ENCODE measurements around the gene STRN. TPM values are rescaled to one million over a fixed set of nuclear protein-coding genes. Genes with fewer than 3 reads are reported as not detected.
A peak's percentile ranks its signal among the peaks of the same experiment; 100 is the strongest.

The STRN gene, protein sequence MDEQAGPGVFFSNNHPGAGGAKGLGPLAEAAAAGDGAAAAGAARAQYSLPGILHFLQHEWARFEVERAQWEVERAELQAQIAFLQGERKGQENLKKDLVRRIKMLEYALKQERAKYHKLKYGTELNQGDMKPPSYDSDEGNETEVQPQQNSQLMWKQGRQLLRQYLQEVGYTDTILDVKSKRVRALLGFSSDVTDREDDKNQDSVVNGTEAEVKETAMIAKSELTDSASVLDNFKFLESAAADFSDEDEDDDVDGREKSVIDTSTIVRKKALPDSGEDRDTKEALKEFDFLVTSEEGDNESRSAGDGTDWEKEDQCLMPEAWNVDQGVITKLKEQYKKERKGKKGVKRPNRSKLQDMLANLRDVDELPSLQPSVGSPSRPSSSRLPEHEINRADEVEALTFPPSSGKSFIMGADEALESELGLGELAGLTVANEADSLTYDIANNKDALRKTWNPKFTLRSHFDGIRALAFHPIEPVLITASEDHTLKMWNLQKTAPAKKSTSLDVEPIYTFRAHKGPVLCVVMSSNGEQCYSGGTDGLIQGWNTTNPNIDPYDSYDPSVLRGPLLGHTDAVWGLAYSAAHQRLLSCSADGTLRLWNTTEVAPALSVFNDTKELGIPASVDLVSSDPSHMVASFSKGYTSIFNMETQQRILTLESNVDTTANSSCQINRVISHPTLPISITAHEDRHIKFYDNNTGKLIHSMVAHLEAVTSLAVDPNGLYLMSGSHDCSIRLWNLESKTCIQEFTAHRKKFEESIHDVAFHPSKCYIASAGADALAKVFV
- total RNA-seq, result 10 to 100 TPM; 27.8 to 31.5 (median 28.6) TPM
- total RNA-seq (2013), result 29.8 TPM
- 25.1 to 93.3 (median 64.3) reads per million in 29 experiments for total RNA-seq

DNA sequence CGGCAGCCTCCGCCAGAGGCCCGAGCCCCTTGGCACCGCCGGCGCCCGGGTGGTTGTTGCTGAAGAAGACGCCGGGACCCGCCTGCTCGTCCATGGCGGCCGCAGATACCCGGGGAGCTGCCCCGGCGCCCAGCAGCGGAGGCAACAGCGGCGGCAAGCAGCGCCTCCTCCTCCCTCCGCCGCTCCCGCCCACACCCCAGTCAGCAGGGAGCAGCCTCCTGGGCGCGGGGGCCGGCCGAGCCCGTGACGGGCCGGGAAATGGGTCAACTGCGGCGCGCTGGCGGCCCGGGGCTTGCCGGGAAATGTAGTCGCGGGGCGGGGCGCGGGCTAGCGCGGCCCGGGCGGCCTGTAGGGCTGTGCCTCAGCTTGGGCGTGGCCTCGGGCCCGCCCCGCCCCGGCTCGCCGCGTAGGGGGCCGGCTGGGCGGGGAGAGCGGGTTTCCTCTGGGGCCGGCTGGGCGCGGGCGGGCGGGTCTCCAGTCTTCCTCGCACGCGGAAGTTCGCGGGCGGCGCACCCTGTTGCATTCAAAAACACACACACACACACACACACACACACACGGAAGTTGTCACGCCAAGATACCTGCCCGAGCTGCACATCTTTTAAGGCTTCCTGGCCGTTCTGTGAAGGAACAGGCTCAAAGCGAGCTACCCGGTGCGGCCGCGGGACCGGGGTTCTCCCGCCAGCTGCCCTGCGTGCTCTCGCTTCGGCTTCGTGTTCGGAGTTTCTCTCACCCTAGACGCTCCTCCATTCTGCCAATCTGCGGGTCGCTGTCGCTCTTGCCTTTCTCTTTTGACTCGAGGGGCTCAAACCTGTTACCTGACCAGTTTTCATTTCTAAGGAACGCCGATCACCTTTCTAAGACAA, at the start of gene STRN:
TSS of gene STRN (minus strand) at position 167 of the 866 bp plus-strand sequence. CDS start at position 94, 73 bp downstream.
- Histone ChIP-seq H3K27me3 (replicated peaks in 1 of 2; ENCODE audit: control insufficient read depth in 2 of 2, extremely low read depth in 1 of 2, insufficient read depth in 2 of 2, low read length in 1 of 2) (no peaks in the 10 kb centered on the region), H3K4me1 (ENCODE audit: control insufficient read depth in 1 of 2, extremely low read depth in 1 of 2, insufficient read depth in 2 of 2, low read length in 2 of 2) (peaks cover 11 to 18% of the 10 kb centered on the region in 2 experiments), H3K36me3 (ENCODE audit: control insufficient read depth in 2 of 2, extremely low read depth in 1 of 2, insufficient read depth in 1 of 2, low read length in 1 of 2) (no peaks in the 10 kb centered on the region), H3K4me3 (ENCODE audit: control insufficient read depth in 1 of 2, extremely low read depth in 1 of 2, low read length in 1 of 2) (peak within 1 kb of the TSS; percentile 70 to 80), H3K9me3 (no peaks in the 10 kb centered on the region), H3K27ac (ENCODE audit: low read length) (peak within 1 kb of the TSS; percentile 79)
- peak within 1 kb of the TSS; percentile 99 for H3K27ac Mint-ChIP-seq
- peaks cover 4% of the 10 kb centered on the region for H3K36me3 Mint-ChIP-seq
- peak within 1 kb of the TSS; percentile 93 to 99 (median 95) for H3K4me3 Mint-ChIP-seq
- POLR2A ChIA-PET, result interaction anchor here in 1 of 2 donors (0.6 to 0.7 kb wide), 2 partner anchors 24 to 704 kb away, joined by 4 to 7 read pairs; no protein-coding TSS in a partner anchor
- no peaks in the 10 kb centered on the region for H3K9me3 Mint-ChIP-seq
- ATAC-seq (replicated peaks in 1 of 4) (peak; percentile 90 to 95 (median 92)), DNase-seq (peak; percentile 95 to 99 (median 97))
- no peaks in the 10 kb centered on the region for H3K27me3 Mint-ChIP-seq
- CTCF ChIA-PET, result interaction anchor here in 1 of 2 donors (0.6 kb wide), 1 partner anchor 1774 kb away, joined by 5 read pairs; no protein-coding TSS in a partner anchor
- peaks cover 51 to 57% (median 52%) of the 10 kb centered on the region in 3 donors for H3K4me1 Mint-ChIP-seq
- under 1% methylated on average over 80 of the region's 91 CpGs for WGBS (ENCODE audit: insufficient coverage)

DNA sequence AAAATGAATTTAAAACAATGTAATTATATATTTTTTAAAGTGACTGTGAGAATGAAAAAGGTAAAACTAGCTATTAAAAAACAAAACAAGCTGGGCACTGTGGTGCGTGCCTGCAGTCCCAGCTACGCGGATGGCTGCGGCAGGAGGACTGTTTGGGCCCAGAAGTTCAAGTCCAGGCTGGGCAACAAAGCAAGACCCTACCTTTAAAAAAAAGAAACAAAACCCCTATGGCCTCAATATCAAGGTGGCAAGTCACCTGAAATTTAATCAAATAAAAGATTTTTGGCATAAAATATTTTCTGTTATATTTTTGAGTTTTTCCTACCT, 46.9 kb upstream of the STRN start:
- WGBS (ENCODE audit: insufficient coverage), result no CpG with 5 or more reads among the region's 4 CpGs
- H3K4me3 Mint-ChIP-seq, result peak overlapping the region in 1 of 3 donors; percentile 54
- Histone ChIP-seq H3K9me3 (no peaks in the 10 kb centered on the region), H3K36me3 (ENCODE audit: control insufficient read depth in 2 of 2, extremely low read depth in 1 of 2, insufficient read depth in 1 of 2, low read length in 1 of 2) (peaks cover 11 to 65% of the 10 kb centered on the region in 2 donors), H3K4me1 (ENCODE audit: control insufficient read depth in 1 of 2, extremely low read depth in 1 of 2, insufficient read depth in 2 of 2, low read length in 2 of 2) (no peaks in the 10 kb centered on the region), H3K27ac (ENCODE audit: low read length) (no peak overlapping the region), H3K4me3 (ENCODE audit: control insufficient read depth in 1 of 2, extremely low read depth in 1 of 2, low read length in 1 of 2) (no peak overlapping the region), H3K27me3 (replicated peaks in 1 of 2; ENCODE audit: control insufficient read depth in 2 of 2, extremely low read depth in 1 of 2, insufficient read depth in 2 of 2, low read length in 1 of 2) (no peaks in the 10 kb centered on the region)
- H3K9me3 Mint-ChIP-seq, result no peaks in the 10 kb centered on the region
- POLR2A ChIA-PET, result no interaction called here
- DNase-seq, result no peak
- CTCF ChIA-PET, result interaction anchor here in 1 of 2 donors (0.6 kb wide), 1 partner anchor 51 kb away, joined by 3 read pairs; no protein-coding TSS in a partner anchor
- no peak for ATAC-seq (replicated peaks in 1 of 4)
- H3K36me3 Mint-ChIP-seq, result peaks cover 48% of the 10 kb centered on the region
- H3K4me1 Mint-ChIP-seq, result peaks cover 13 to 15% (median 15%) of the 10 kb centered on the region in 3 donors
- no peaks in the 10 kb centered on the region for H3K27me3 Mint-ChIP-seq
- H3K27ac Mint-ChIP-seq, result peak overlapping the region in 1 of 2 donors; percentile 75

DNA sequence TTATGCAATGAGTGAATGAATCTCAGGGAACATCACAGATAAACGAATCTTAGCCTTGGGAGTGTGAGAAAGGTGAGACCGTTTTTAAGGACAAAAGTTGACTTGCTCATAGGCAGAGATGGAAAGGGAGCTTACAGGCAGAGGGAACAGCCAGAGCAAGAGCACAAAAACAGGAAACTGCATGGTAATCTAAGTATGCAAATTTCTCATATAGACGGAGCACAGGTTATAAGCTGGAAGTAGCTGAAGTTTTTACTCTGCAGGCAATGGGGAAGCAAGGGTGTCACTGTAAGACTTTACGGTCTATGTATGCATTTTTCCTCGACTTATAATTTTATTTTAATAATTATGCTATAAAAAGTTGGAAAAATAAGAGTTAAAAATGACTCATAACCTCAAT, 44.8 kb upstream of the STRN start:
- H3K27me3 Mint-ChIP-seq, result no peaks in the 10 kb centered on the region
- H3K36me3 Mint-ChIP-seq, result peaks cover 44% of the 10 kb centered on the region
- peak overlapping the region; percentile 86 to 92 for H3K27ac Mint-ChIP-seq
- H3K4me1 ChIP-seq (ENCODE audit: control insufficient read depth in 1 of 2, extremely low read depth in 1 of 2, insufficient read depth in 2 of 2, low read length in 2 of 2), result no peaks in the 10 kb centered on the region
- peak overlapping the region in 1 of 3 donors; percentile 36 for H3K4me3 Mint-ChIP-seq
- no peaks in the 10 kb centered on the region for H3K27me3 ChIP-seq (replicated peaks in 1 of 2; ENCODE audit: control insufficient read depth in 2 of 2, extremely low read depth in 1 of 2, insufficient read depth in 2 of 2, low read length in 1 of 2)
- ChIA-PET CTCF (interaction anchor here in 1 of 2 donors (0.6 kb wide), 1 partner anchor 617 kb away, joined by 3 read pairs; no protein-coding TSS in a partner anchor), POLR2A (interaction anchor here (0.6 to 0.7 kb wide), 2 partner anchors 20 to 28 kb away, joined by 3 to 5 read pairs; no protein-coding TSS in a partner anchor)
- no peak overlapping the region for H3K4me3 ChIP-seq (ENCODE audit: control insufficient read depth in 1 of 2, extremely low read depth in 1 of 2, low read length in 1 of 2)
- H3K36me3 ChIP-seq (ENCODE audit: control insufficient read depth in 2 of 2, extremely low read depth in 1 of 2, insufficient read depth in 1 of 2, low read length in 1 of 2), result peaks cover 4 to 66% of the 10 kb centered on the region in 2 donors
- no peaks in the 10 kb centered on the region for H3K9me3 Mint-ChIP-seq
- H3K4me1 Mint-ChIP-seq, result peaks cover 13 to 15% (median 15%) of the 10 kb centered on the region in 3 donors
- DNase-seq (no peak), ATAC-seq (replicated peaks in 1 of 4) (peak in 2 of 4 experiments; percentile 44 to 45)
- H3K9me3 ChIP-seq, result no peaks in the 10 kb centered on the region
- WGBS (ENCODE audit: insufficient coverage), result 76% methylated on average over 2 of the region's 5 CpGs
- no peak overlapping the region for H3K27ac ChIP-seq (ENCODE audit: low read length)

DNA sequence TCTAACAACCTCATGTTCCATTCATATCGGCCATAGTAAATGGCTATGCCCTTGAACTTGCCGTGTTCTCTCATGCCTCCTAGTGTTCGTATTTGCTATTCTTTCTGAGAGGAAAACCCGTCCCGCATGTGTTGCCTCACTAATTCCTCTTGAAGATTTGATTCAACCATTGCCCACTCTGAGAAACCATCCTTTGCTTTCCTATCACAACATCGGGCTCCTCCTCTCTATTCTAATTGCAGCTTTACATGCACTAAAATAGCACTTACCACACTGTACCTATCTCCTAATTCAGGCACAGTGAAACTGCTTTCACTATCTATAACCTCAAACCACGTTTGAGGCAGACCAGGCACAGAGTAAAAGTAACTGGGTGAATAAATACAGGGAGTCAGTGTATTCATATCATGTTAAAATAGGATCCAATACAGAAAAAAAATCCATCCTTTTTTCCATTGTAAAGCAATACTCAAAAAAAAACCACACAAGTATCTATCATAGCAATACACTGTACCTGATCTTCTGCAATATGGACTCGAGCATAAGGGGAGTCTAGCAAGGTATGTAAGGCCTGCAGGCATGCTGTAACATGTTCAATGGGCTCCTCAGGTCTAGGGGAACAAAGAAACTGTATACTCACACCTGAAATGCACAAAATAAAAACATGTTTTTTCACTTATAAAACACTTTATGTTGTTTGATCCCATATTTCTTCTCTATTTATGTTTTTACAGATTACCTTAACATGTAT, 39.0 kb upstream of the STRN start:
- Histone ChIP-seq H3K4me1 (ENCODE audit: control insufficient read depth in 1 of 2, extremely low read depth in 1 of 2, insufficient read depth in 2 of 2, low read length in 2 of 2) (no peaks in the 10 kb centered on the region), H3K4me3 (ENCODE audit: control insufficient read depth in 1 of 2, extremely low read depth in 1 of 2, low read length in 1 of 2) (no peak overlapping the region)
- peak in 7 of 35 experiments; percentile 1 to 37 (median 11) for DNase-seq

DNA sequence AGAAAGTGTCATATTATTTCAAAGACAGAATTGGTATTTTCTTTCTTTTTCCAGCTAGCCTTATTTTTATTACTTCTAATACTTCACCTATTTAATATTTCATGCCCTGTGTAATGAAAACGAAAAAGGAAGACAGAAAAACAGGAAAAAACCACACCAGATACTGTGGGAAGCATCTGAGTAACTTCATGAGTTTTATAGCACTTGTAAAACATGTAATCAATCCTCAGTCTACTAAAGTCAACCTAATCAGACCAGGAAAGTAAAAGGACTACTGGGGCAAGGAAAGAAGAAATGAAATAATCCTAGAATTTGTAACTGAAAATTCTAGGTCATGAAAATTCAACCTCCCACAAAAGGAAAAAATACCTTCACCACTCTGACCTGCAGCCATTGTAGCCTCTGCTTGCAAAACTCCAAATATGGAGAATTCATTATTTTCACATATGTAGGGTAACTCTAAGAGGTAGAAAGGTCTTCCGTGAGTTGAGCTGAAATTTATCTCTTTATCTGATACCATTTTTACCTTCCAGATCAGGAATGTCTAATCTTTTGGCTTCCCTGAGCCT, 34.7 kb upstream of the STRN start:
- Mint-ChIP-seq H3K9me3 (no peaks in the 10 kb centered on the region), H3K27me3 (no peaks in the 10 kb centered on the region), H3K27ac (peak overlapping the region in 1 of 2 donors; percentile 30), H3K4me1 (peaks cover 8 to 12% (median 10%) of the 10 kb centered on the region in 3 donors), H3K4me3 (no peak overlapping the region), H3K36me3 (peaks cover 45% of the 10 kb centered on the region)
- H3K36me3 ChIP-seq (ENCODE audit: control insufficient read depth in 2 of 2, extremely low read depth in 1 of 2, insufficient read depth in 1 of 2, low read length in 1 of 2), result peaks cover 11 to 81% of the 10 kb centered on the region in 2 donors
- H3K27me3 ChIP-seq (replicated peaks in 1 of 2; ENCODE audit: control insufficient read depth in 2 of 2, extremely low read depth in 1 of 2, insufficient read depth in 2 of 2, low read length in 1 of 2), result no peaks in the 10 kb centered on the region
- CTCF ChIA-PET, result interaction anchor here in 1 of 2 donors (0.6 to 1.0 kb wide), 3 partner anchors 9 to 1026 kb away, joined by 3 read pairs; no protein-coding TSS in a partner anchor
- no peaks in the 10 kb centered on the region for H3K9me3 ChIP-seq
- no CpG with 5 or more reads among the region's 2 CpGs for WGBS (ENCODE audit: insufficient coverage)
- POLR2A ChIA-PET, result no interaction called here
- no peaks in the 10 kb centered on the region for H3K4me1 ChIP-seq (ENCODE audit: control insufficient read depth in 1 of 2, extremely low read depth in 1 of 2, insufficient read depth in 2 of 2, low read length in 2 of 2)
- DNase-seq (no peak), ATAC-seq (replicated peaks in 1 of 4) (no peak)
- H3K27ac ChIP-seq (ENCODE audit: low read length), result no peak overlapping the region
- no peak overlapping the region for H3K4me3 ChIP-seq (ENCODE audit: control insufficient read depth in 1 of 2, extremely low read depth in 1 of 2, low read length in 1 of 2)

More for the DNA sequence above, 39.0 kb upstream of the STRN start:
- Histone ChIP-seq H3K27ac (ENCODE audit: low read length) (no peak overlapping the region), H3K27me3 (replicated peaks in 1 of 2; ENCODE audit: control insufficient read depth in 2 of 2, extremely low read depth in 1 of 2, insufficient read depth in 2 of 2, low read length in 1 of 2) (no peaks in the 10 kb centered on the region), H3K9me3 (no peaks in the 10 kb centered on the region), H3K36me3 (ENCODE audit: control insufficient read depth in 2 of 2, extremely low read depth in 1 of 2, insufficient read depth in 1 of 2, low read length in 1 of 2) (peaks cover 4 to 80% of the 10 kb centered on the region in 2 donors)
- Mint-ChIP-seq H3K27ac (peak overlapping the region; percentile 58 to 62), H3K4me3 (peak overlapping the region in 1 of 3 donors; percentile 3), H3K4me1 (peaks cover 8 to 12% (median 10%) of the 10 kb centered on the region in 3 donors), H3K36me3 (peaks cover 48% of the 10 kb centered on the region), H3K9me3 (no peaks in the 10 kb centered on the region), H3K27me3 (no peaks in the 10 kb centered on the region)
- peak; percentile 37 to 76 (median 54) for ATAC-seq (replicated peaks in 1 of 4)
- ChIA-PET POLR2A (no interaction called here), CTCF (interaction anchor here in 1 of 2 donors (0.6 kb wide), 1 partner anchor 49 kb away, joined by 10 read pairs; no protein-coding TSS in a partner anchor)
- WGBS (ENCODE audit: insufficient coverage), result 73% methylated on average over 6 of the region's 8 CpGs
